Peyer's patch (tissue), 4 donors: ENCODE data around the gene NCAM2. TPM values are rescaled to one million over a fixed set of nuclear protein-coding genes. Genes with fewer than 3 reads are reported as not detected.

Source experiments
- DNase-seq, 3 donors: peaks; one replicate each; pipeline ENCODE4 v3.0.0-alpha.2; 2017 to 2019
- H3K27ac ChIP-seq, 4 donors: fragments of 200-600 bp; sonication (generic); one replicate each; pipeline ENCODE4 v1.5.1; 2016 to 2019
- H3K27me3 ChIP-seq, 2 donors: fragments of 200-600 bp; sonication (generic); one replicate each; pipeline ENCODE4 v1.5.1; 2019
- H3K36me3 ChIP-seq, 3 donors: fragments of 200-600 bp; sonication (generic); one replicate each; pipeline ENCODE4 v1.5.1; 2016 to 2019
- H3K4me1 ChIP-seq, 4 donors: fragments of 200-600 bp; sonication (generic); one replicate each; pipeline ENCODE4 v1.5.1; 2016 to 2019
- H3K4me3 ChIP-seq, 4 donors: fragments of 200-600 bp; sonication (generic); 1 replicate in 3 of 4; 2 replicates in 1 of 4; pipeline ENCODE4 v1.5.1; 2016 to 2019; ENCODE audit warnings: mild to moderate bottlenecking in 1 of 4
- H3K9me3 ChIP-seq, 4 donors: fragments of 200-600 bp; sonication (generic); one replicate each; pipeline ENCODE4 v1.5.1; 2016 to 2019; ENCODE audit warnings: mild to moderate bottlenecking in 1 of 4
- POLR2A ChIP-seq, 2 donors: fragments of 450-650 bp; IDR thresholded peaks; one replicate each; pipeline ENCODE4 v1.5.1; 2017; ENCODE audit warnings: antibody characterized with exemption in 2 of 2, mild to moderate bottlenecking in 2 of 2, moderate library complexity in 2 of 2
- total RNA-seq, 4 donors: library from RNA; depleted of rRNA; stranded (reverse); fragments of >200 nt; gene quantifications; one replicate each; pipeline ENCODE4 v1.1.0, GENCODE V29; 2016
- TF ChIP-seq, protein P1 (sequence below), 6 experiments: fragments of 450-650 bp in 4 of 6; fragments of 200-600 bp in 2 of 6; sonication (generic) in 1 of 6; IDR thresholded peaks; one replicate each; pipeline ENCODE4 v1.5.1; 2017 to 2019; ENCODE audit warnings: antibody characterized with exemption in 6 of 6, mild to moderate bottlenecking in 3 of 6, moderate library complexity in 1 of 6

NCAM2 gene
- total RNA-seq, 4 donors from 2014 or later, result 0.13 to 5.8 (median 0.60) TPM

DNA sequence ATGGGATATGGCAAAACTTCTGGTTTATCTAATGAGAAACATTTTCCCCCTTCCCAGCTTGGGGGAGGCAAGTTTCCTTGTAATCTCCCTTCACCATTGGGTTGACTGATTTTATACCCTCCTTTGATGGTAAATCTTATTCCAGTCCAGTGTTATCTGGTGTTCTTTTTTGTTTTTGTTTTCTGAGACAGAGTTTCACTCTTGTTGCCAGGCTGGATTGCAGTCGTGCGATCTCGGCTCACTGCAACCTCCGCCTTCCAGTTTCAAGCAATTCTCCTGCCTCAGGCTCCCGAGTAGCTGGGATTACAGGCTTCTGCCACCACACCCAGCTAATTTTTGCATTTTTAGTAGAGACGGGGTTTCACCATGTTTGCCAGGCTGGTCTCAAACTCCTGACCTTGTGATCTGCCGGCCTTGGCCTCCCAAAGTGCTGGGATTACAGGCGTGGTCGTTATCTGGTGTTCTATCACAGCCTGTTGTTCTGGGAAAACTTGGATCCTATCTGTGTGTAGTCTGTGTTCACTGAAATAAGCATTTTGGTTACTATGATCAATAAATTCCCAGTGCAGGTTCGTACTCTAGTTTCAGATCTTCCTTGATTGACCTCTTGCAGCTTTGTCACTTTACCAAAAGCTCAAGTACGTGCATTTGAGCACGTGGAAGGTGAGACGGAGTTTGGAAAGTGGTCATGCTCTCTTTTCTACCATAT is 281.1 kb downstream of the NCAM2 start:
- no peaks in the 10 kb centered on the region for H3K4me1 ChIP-seq
- H3K36me3 ChIP-seq, result no peaks in the 10 kb centered on the region
- no peaks in the 10 kb centered on the region for H3K27me3 ChIP-seq
- no peak overlapping the region for H3K27ac ChIP-seq
- DNase-seq, result no peak
- H3K4me3 ChIP-seq, result no peak overlapping the region
- no peaks in the 10 kb centered on the region for H3K9me3 ChIP-seq
- TF ChIP-seq, protein P1, sequence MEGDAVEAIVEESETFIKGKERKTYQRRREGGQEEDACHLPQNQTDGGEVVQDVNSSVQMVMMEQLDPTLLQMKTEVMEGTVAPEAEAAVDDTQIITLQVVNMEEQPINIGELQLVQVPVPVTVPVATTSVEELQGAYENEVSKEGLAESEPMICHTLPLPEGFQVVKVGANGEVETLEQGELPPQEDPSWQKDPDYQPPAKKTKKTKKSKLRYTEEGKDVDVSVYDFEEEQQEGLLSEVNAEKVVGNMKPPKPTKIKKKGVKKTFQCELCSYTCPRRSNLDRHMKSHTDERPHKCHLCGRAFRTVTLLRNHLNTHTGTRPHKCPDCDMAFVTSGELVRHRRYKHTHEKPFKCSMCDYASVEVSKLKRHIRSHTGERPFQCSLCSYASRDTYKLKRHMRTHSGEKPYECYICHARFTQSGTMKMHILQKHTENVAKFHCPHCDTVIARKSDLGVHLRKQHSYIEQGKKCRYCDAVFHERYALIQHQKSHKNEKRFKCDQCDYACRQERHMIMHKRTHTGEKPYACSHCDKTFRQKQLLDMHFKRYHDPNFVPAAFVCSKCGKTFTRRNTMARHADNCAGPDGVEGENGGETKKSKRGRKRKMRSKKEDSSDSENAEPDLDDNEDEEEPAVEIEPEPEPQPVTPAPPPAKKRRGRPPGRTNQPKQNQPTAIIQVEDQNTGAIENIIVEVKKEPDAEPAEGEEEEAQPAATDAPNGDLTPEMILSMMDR (IDR thresholded peaks at IDR 0.05), result no peak

DNA sequence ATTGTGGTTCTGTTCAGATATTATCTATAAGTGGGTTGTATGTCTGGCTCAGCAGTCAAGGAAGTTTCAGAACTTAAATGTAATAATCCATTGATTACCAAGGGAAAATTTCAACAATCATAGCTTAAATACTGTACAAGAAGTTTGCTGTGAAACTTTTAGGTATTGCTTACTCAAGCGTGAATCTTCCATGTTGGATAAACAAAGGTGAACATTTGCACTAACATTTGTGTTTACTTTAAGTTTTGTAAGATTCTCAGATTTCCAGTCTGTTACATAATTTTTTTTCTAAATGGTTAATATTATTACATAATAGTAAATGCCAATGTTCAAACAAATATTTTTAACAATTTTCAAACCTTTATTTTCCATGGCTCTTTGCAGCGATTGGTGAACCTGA is 285.6 kb downstream of the NCAM2 start:
- Histone ChIP-seq H3K9me3 (no peaks in the 10 kb centered on the region), H3K4me3 (no peak overlapping the region)
- TF ChIP-seq, protein P1 (IDR thresholded peaks at IDR 0.05), result no peak
- no peak for TF ChIP-seq POLR2A (IDR thresholded peaks at IDR 0.05)

DNA sequence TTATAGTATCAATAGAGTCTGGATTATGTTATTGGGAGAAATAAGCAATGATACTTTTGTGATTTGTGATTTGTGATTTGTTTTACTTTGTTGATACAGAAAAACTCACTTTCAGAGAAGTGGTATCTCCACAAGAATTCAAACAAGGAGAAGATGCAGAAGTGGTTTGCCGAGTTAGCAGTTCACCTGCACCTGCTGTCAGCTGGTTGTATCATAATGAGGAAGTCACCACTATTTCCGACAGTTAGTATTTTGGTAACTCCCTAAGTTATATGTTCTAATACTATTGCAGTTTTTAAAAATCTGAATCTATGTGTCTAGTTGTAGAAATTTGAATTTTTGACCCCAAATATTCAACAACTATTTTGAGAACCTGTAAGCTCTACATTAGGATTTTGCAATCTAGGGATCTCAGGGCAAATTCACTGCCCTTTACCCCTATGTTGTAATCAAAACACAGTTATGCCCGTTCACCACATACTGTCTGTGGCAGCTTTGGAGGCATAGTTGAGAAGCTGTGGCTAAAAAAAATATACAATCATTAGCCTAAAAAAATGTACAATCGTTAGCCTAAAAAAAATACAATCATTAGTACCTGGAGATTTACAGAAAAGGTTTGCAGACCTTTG is 288.1 kb downstream of the NCAM2 start:
- Histone ChIP-seq H3K27me3 (no peaks in the 10 kb centered on the region), H3K4me3 (no peak overlapping the region), H3K4me1 (no peaks in the 10 kb centered on the region), H3K9me3 (no peaks in the 10 kb centered on the region), H3K36me3 (no peaks in the 10 kb centered on the region), H3K27ac (no peak overlapping the region)
- no peak for DNase-seq
- TF ChIP-seq, protein P1 (IDR thresholded peaks at IDR 0.05), result no peak
- TF ChIP-seq POLR2A (IDR thresholded peaks at IDR 0.05), result no peak

More for the DNA sequence above, 285.6 kb downstream of the NCAM2 start:
- Histone ChIP-seq H3K36me3 (no peaks in the 10 kb centered on the region), H3K4me1 (no peaks in the 10 kb centered on the region), H3K27ac (no peak overlapping the region), H3K27me3 (no peaks in the 10 kb centered on the region)
- no peak for DNase-seq

DNA sequence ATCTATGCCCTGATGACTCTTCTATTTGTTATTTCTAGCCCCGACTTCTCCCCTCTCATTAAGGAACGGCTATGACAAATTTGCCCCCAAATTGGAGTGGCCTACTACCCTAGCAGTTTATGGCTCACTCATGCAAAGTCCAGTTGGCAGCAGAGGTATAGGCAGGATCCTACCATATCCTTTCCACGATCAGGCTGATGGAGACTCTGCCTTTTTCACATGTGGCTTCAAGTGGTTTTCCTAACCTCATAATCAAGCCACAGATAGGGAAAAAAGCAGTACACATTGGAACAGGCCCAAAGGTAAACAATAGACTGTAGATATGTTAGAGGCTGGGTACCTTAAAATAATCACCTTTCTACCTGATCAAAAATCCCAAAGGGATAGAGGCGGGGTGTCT is 292.5 kb downstream of the NCAM2 start:
- H3K9me3 ChIP-seq, result no peaks in the 10 kb centered on the region

DNA sequence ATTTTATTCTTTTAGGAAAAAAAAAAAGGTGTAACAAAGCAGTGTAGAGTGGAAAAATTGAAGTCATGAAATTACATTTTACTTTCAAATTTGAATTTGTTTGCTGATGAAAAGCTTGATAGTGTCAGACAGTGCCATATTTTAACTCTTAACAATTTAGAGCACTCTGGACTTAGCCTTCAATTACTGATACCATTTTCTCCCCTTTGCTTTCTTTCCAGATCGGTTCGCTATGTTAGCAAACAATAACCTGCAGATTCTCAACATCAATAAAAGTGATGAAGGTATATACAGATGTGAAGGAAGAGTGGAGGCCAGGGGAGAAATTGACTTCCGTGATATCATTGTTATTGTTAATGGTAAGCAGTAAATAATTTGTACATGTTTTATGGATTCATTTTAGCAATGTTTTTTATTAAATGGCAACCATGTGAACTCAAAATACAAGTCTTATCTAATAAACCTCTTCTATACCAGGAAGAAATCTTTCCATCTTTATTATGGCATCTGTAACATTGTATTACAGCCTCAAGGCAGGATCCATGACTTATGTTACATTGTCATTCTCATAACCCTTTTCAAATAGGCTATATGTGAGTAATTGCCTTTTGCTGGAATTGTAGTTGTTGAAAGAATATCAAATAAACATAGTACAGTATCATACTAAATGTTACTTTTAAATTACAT is 293.8 kb downstream of the NCAM2 start:
- Histone ChIP-seq H3K36me3 (no peaks in the 10 kb centered on the region), H3K27ac (no peak overlapping the region), H3K9me3 (no peaks in the 10 kb centered on the region), H3K4me3 (no peak overlapping the region), H3K4me1 (no peaks in the 10 kb centered on the region), H3K27me3 (no peaks in the 10 kb centered on the region)
- DNase-seq, result no peak
- TF ChIP-seq, protein P1 (IDR thresholded peaks at IDR 0.05), result no peak
- no peak for TF ChIP-seq POLR2A (IDR thresholded peaks at IDR 0.05)

More for the DNA sequence above, 292.5 kb downstream of the NCAM2 start:
- no peak overlapping the region for H3K27ac ChIP-seq
- no peaks in the 10 kb centered on the region for H3K36me3 ChIP-seq
- no peak for DNase-seq
- no peak overlapping the region for H3K4me3 ChIP-seq
- no peaks in the 10 kb centered on the region for H3K4me1 ChIP-seq
- TF ChIP-seq POLR2A (IDR thresholded peaks at IDR 0.05), result no peak
- TF ChIP-seq, protein P1 (IDR thresholded peaks at IDR 0.05), result no peak
- no peaks in the 10 kb centered on the region for H3K27me3 ChIP-seq
